Measurements from ENCODE around the gene NRP1.

- TF ChIP-seq, protein P1, sequence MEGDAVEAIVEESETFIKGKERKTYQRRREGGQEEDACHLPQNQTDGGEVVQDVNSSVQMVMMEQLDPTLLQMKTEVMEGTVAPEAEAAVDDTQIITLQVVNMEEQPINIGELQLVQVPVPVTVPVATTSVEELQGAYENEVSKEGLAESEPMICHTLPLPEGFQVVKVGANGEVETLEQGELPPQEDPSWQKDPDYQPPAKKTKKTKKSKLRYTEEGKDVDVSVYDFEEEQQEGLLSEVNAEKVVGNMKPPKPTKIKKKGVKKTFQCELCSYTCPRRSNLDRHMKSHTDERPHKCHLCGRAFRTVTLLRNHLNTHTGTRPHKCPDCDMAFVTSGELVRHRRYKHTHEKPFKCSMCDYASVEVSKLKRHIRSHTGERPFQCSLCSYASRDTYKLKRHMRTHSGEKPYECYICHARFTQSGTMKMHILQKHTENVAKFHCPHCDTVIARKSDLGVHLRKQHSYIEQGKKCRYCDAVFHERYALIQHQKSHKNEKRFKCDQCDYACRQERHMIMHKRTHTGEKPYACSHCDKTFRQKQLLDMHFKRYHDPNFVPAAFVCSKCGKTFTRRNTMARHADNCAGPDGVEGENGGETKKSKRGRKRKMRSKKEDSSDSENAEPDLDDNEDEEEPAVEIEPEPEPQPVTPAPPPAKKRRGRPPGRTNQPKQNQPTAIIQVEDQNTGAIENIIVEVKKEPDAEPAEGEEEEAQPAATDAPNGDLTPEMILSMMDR (IDR thresholded peaks at IDR 0.05), result no peak
- no peak for TF ChIP-seq POLR2A (IDR thresholded peaks at IDR 0.05)
These were observed 47.2 kb upstream of the NRP1 start for GRCh38 chr10:33381451-33382215.

All from lower leg skin (tissue), 3 donors.